WTC11 (cell line): ENCODE data around the gene TMEM165. TPM values are rescaled to one million over a fixed set of nuclear protein-coding genes. Genes with fewer than 3 reads are reported as not detected.

Experiments
- ATAC-seq: fragments of 200-7000 bp; cut with Tn5 transposase; 2 replicates; pipeline ENCODE4 v1.10.0; 2021; ENCODE audit warnings: mild to moderate bottlenecking, moderate library complexity
- CTCF ChIA-PET: fragments of 300-600 bp; sonication (Branson Sonifier 250); formaldehyde crosslinking; loops from one replicate; lab custom pipeline; 2021; ENCODE audit warnings: antibody characterized with exemption; lab: Charles Lee
- POLR2A ChIA-PET: fragments of 350-600 bp; sonication (Branson Sonifier 250); formaldehyde crosslinking; loops from one replicate; lab custom pipeline; 2021; ENCODE audit warnings: antibody characterized with exemption; lab: Charles Lee
- DNase-seq: peaks from one replicate; pipeline ENCODE4 v3.0.0; 2021; ENCODE audit warnings: low spot score
- H3K27ac Mint-ChIP-seq: 2 replicates; pipeline ENCODE4 v1.8.0; 2021; ENCODE audit warnings: mixed read lengths
- H3K27me3 Mint-ChIP-seq: 2 replicates; pipeline ENCODE4 v1.8.0; 2021; ENCODE audit warnings: low read depth, mild to moderate bottlenecking, moderate library complexity, mixed read lengths
- H3K36me3 Mint-ChIP-seq: 2 replicates; pipeline ENCODE4 v1.8.0; 2021; ENCODE audit warnings: mixed read lengths
- H3K4me1 Mint-ChIP-seq: 2 replicates; pipeline ENCODE4 v1.8.0; 2022; ENCODE audit warnings: mixed read lengths
- H3K4me3 Mint-ChIP-seq: 2 replicates; pipeline ENCODE4 v1.8.0; 2021; ENCODE audit warnings: mild to moderate bottlenecking, moderate library complexity, mixed read lengths
- H3K9me3 Mint-ChIP-seq: 2 replicates; pipeline ENCODE4 v1.8.0; 2021; ENCODE audit warnings: mixed read lengths
- ATF1 ChIP-seq: sonication (generic); formaldehyde crosslinking; IDR thresholded peaks from 2 replicates; pipeline ENCODE4 v1.8.1; 2023; ENCODE audit warnings: mild to moderate bottlenecking, moderate library complexity, missing genetic modification reagents
- CREB1 ChIP-seq: sonication (generic); formaldehyde crosslinking; IDR thresholded peaks from 2 replicates; pipeline ENCODE4 v1.8.0; 2023; ENCODE audit warnings: mild to moderate bottlenecking, missing genetic modification reagents
- CTCF ChIP-seq: fragments of 200-600 bp; IDR thresholded peaks from 2 replicates; pipeline ENCODE4 v1.8.0; 2022; ENCODE audit warnings: antibody characterized with exemption
- ERG ChIP-seq: fragments of 250-450 bp; sonication (Bioruptor Pico); IDR thresholded peaks from 2 replicates; pipeline ENCODE4 v1.8.0; 2021; ENCODE audit warnings: mild to moderate bottlenecking
- FOXK1 ChIP-seq: sonication (generic); formaldehyde crosslinking; IDR thresholded peaks from 2 replicates; pipeline ENCODE4 v1.8.0; 2022; ENCODE audit warnings: mild to moderate bottlenecking, moderate library complexity, missing genetic modification reagents
- GTF2I ChIP-seq: fragments of 250-450 bp; sonication (Bioruptor Pico); conservative IDR thresholded peaks from 2 replicates; pipeline ENCODE4 v1.4.0; 2021; ENCODE audit warnings: mild to moderate bottlenecking
- HMGA2 ChIP-seq: fragments of 250-450 bp; sonication (Bioruptor Pico); IDR thresholded peaks from 2 replicates; pipeline ENCODE4 v1.4.0; 2021; ENCODE audit warnings: mild to moderate bottlenecking, moderate library complexity
- JAZF1 ChIP-seq: fragments of 250-450 bp; sonication (Bioruptor Pico); IDR thresholded peaks from 2 replicates; pipeline ENCODE4 v1.9.0; 2021; ENCODE audit warnings: moderate library complexity, mild to moderate bottlenecking, inconsistent platforms
- NFE2L1 ChIP-seq: sonication (generic); formaldehyde crosslinking; IDR thresholded peaks from 2 replicates; pipeline ENCODE4 v1.8.1; 2023; ENCODE audit warnings: missing genetic modification reagents
- OVOL2 ChIP-seq: fragments of 250-450 bp; sonication (Bioruptor Pico); IDR thresholded peaks from 2 replicates; pipeline ENCODE4 v1.9.0; 2021; ENCODE audit warnings: mild to moderate bottlenecking, borderline replicate concordance
- RELA ChIP-seq: sonication (generic); formaldehyde crosslinking; IDR thresholded peaks from 2 replicates; pipeline ENCODE4 v1.8.1; 2022; ENCODE audit warnings: missing genetic modification reagents, mild to moderate bottlenecking, borderline replicate concordance
- RORB ChIP-seq: fragments of 250-450 bp; sonication (Bioruptor Pico); IDR thresholded peaks from 2 replicates; pipeline ENCODE4 v1.9.0; 2021; ENCODE audit warnings: mild to moderate bottlenecking
- TP53 ChIP-seq: sonication (generic); formaldehyde crosslinking; IDR thresholded peaks from 2 replicates; pipeline ENCODE4 v1.8.1; 2023; ENCODE audit warnings: mild to moderate bottlenecking, missing genetic modification reagents
- USF1 ChIP-seq: sonication (generic); formaldehyde crosslinking; IDR thresholded peaks from 2 replicates; pipeline ENCODE4 v1.8.0; 2022; ENCODE audit warnings: mild to moderate bottlenecking, missing genetic modification reagents
- USF2 ChIP-seq: sonication (generic); formaldehyde crosslinking; IDR thresholded peaks from 2 replicates; pipeline ENCODE4 v1.8.1; 2023; ENCODE audit warnings: mild to moderate bottlenecking, missing genetic modification reagents, moderate library complexity
- ZNF138 ChIP-seq: sonication (generic); formaldehyde crosslinking; conservative IDR thresholded peaks from 2 replicates; pipeline ENCODE4 v1.8.1; 2022; ENCODE audit warnings: mild to moderate bottlenecking, moderate library complexity, missing genetic modification reagents
- ZNF281 ChIP-seq: sonication (generic); formaldehyde crosslinking; IDR thresholded peaks from 2 replicates; pipeline ENCODE4 v1.8.0; 2023; ENCODE audit warnings: mild to moderate bottlenecking, missing genetic modification reagents
- ZNF671 ChIP-seq: fragments of 250-450 bp; sonication (Bioruptor Pico); IDR thresholded peaks from 2 replicates; pipeline ENCODE4 v1.8.0; 2021; ENCODE audit warnings: mild to moderate bottlenecking
- total RNA-seq: library from RNA; stranded (reverse); gene quantifications from 3 replicates; pipeline ENCODE4 v1.2.3, GENCODE V29; 2021

The TMEM165 gene
- total RNA-seq, 1 experiment from 2014 or later, result 88.6 TPM

GRCh38 chr4:55398966-55399365, 3.2 kb downstream of the TMEM165 start:
- no peak for ATAC-seq
- Mint-ChIP-seq H3K9me3 (no peaks in the 10 kb centered on the region), H3K4me1 (peaks cover 35% of the 10 kb centered on the region), H3K36me3 (peaks cover 37% of the 10 kb centered on the region), H3K27ac (peak overlapping the region; percentile 86), H3K4me3 (peak overlapping the region; percentile 91)
- CTCF ChIA-PET, result interaction anchor here (0.7 to 1.8 kb wide), 5 partner anchors 13 to 550 kb away, joined by 3 to 6 read pairs (median 4); partner anchors contain the start of gene SRD5A3
- TF ChIP-seq ATF1, result no peak
- no peak for TF ChIP-seq OVOL2
- no peak for TF ChIP-seq CTCF
- no peak for TF ChIP-seq TP53 (CRISPR knock-in tag)
- TF ChIP-seq RORB (CRISPR knock-in tag), result no peak
- TF ChIP-seq HMGA2 (CRISPR knock-in tag), result no peak
- no peak for TF ChIP-seq ZNF138 (CRISPR knock-in tag)
- no peak for TF ChIP-seq JAZF1 (CRISPR knock-in tag)
- no peak for TF ChIP-seq ERG (CRISPR knock-in tag)
- TF ChIP-seq ZNF671 (CRISPR knock-in tag), result no peak
- TF ChIP-seq ZNF281, result no peak
- TF ChIP-seq GTF2I (CRISPR knock-in tag), result no peak
- TF ChIP-seq RELA (CRISPR knock-in tag), result no peak
- no peak for TF ChIP-seq NFE2L1
- no peak for TF ChIP-seq USF1
- no peak for TF ChIP-seq CREB1 (CRISPR knock-in tag)
- TF ChIP-seq FOXK1 (CRISPR knock-in tag), result no peak
- TF ChIP-seq USF2 (CRISPR knock-in tag), result no peak
- TF ChIP-seq, all 79 proteins: peak for 0
- peaks cover 2% of the 10 kb centered on the region; the same call in 1 of the 2 replicates for H3K27me3 Mint-ChIP-seq
- DNase-seq, result no peak
- POLR2A ChIA-PET, result interaction anchor here (0.6 to 0.7 kb wide), 3 partner anchors 46 to 1702 kb away, joined by 3 to 6 read pairs (median 4); no protein-coding TSS in a partner anchor

- CTCF ChIA-PET, result interaction anchor here (0.7 to 1.0 kb wide), 2 partner anchors 13 to 215 kb away, joined by 3 read pairs; no protein-coding TSS in a partner anchor
- Mint-ChIP-seq H3K27ac (no peak overlapping the region), H3K27me3 (peaks cover 2% of the 10 kb centered on the region; the same call in 1 of the 2 replicates), H3K4me1 (peaks cover 32% of the 10 kb centered on the region)
- ATAC-seq, result no peak
- TF ChIP-seq OVOL2 (no peak), HMGA2 (CRISPR knock-in tag) (peak; percentile 72)
- TF ChIP-seq, all 79 proteins: peak for 1
- H3K9me3 Mint-ChIP-seq, result no peaks in the 10 kb centered on the region
- H3K4me3 Mint-ChIP-seq, result peak overlapping the region; percentile 91
- POLR2A ChIA-PET, result interaction anchor here (0.6 kb wide), 1 partner anchor 47 kb away, joined by 4 read pairs; no protein-coding TSS in a partner anchor
- peaks cover 40% of the 10 kb centered on the region for H3K36me3 Mint-ChIP-seq
- no peak for DNase-seq
Observed at GRCh38 chr4:55399581-55399980, 3.8 kb downstream of the TMEM165 start.
